ENCODE data around the gene CPAMD8. TPM values are rescaled to one million over a fixed set of nuclear protein-coding genes. Genes with fewer than 3 reads are reported as not detected.

The CPAMD8 gene
- total and polyA plus RNA-seq, 10 of the 15 experiments (the other 5 are each of a cell fraction or from before 2014, with no cell fraction given): 0.12 to 0.97 (median 0.25) TPM; not detected in 3

DNA sequence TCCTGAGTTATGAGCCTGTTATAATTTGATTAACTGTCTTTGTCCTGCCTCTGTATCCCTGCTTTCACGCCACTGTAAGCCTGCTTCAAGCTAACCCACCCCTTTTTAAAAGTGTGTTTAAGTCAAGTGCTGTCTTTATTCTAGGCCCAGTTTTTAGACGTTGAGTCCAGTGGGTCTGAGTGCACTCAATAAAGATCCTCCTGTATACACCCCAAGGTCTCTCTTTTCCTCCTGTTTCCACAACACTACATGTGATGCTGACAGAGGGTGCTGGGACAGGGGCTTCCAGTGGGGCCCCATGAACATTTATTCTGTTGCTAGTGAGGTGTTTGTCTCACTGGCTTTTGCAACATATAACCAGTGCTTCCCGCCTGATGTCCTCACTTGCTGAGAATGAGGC, 144.5 kb downstream of the CPAMD8 start (continued):
- TF ChIP-seq NFYB (IDR thresholded peaks at IDR 0.05; ENCODE audit: insufficient read depth, low read depth, low read length) (no peak), RUNX3 (IDR thresholded peaks at IDR 0.05; ENCODE audit: low read length) (no peak), TCF3 (IDR thresholded peaks at IDR 0.05; ENCODE audit: borderline replicate concordance, insufficient read depth, low read depth, low read length) (no peak), STAT3 (IDR thresholded peaks at IDR 0.05; ENCODE audit: low read depth, low read length) (no peak), RFX5 (IDR thresholded peaks at IDR 0.05; ENCODE audit: low read depth, low read length) (no peak)

DNA sequence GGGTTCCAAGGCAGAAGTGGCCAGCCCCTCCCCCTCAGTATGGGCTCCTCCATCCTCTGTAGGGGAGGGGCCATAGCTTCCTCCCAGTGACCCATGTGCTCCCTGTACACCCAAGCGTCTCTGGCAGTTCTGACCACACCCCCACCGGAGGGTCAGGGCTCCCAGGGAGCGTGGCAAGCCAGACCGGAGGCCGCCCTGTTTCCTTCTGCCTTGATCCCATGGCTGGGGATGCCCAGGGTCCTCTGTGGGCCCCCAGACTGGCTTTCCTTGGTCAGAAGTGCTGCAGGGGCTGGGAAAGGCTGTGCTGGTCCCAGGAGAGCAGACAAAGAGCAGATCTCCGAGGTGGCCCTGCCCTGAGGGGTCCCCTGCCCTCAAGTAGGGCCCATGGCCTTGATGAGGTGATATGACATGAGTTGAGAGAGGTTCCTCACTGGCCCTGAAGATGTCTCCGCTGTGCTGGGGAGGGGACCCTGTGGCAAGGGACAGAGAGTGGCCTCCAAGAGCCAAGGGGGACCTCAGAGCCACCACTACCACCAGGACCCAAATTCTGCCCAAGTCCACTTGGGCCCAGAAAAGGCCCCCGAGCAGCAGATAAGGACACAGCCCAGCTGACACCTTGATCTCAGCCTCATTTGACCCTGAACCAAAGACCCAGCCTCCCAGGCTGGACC, 145.6 kb downstream of the CPAMD8 start:
- H3K4me3 ChIP-seq: no peak overlapping the region
- POLR2A ChIA-PET: no interaction called here
- CTCF ChIA-PET: no interaction called here
- in situ Hi-C loops (cut with MboI) (no loop called here), intact Hi-C loops (cut with micrococcal nuclease; ENCODE audit: unreplicated experiment) (no loop called here)
- FAIRE-seq (no peak), ATAC-seq (no peak), DNase-seq (ENCODE audit: low read depth, low spot score) (no peak)
- peaks cover 16% of the 10 kb centered on the region; the same call in 2 of the 3 replicates for H3K9me3 ChIP-seq (replicated peaks; ENCODE audit: control insufficient read depth, insufficient read depth, low read length)
- H3K9ac ChIP-seq (ENCODE audit: control insufficient read depth, insufficient read depth, low read length): no peak overlapping the region
- 88% methylated on average over 8 of the region's 8 CpGs for WGBS (ENCODE audit: insufficient coverage, insufficient replicate concordance, low lambda C conversion rate, missing lambda C conversion rate)
- peaks cover 3 to 30% of the 10 kb centered on the region in 2 experiments for H3K36me3 ChIP-seq (ENCODE audit: control insufficient read depth in 2 of 2, insufficient read depth in 2 of 2, low read length in 1 of 2)
- no peaks in the 10 kb centered on the region for H3K27me3 ChIP-seq (replicated peaks in 1 of 2; ENCODE audit: control insufficient read depth in 2 of 2, insufficient read depth in 2 of 2, low read length in 1 of 2)
- TF ChIP-seq, protein P1, sequence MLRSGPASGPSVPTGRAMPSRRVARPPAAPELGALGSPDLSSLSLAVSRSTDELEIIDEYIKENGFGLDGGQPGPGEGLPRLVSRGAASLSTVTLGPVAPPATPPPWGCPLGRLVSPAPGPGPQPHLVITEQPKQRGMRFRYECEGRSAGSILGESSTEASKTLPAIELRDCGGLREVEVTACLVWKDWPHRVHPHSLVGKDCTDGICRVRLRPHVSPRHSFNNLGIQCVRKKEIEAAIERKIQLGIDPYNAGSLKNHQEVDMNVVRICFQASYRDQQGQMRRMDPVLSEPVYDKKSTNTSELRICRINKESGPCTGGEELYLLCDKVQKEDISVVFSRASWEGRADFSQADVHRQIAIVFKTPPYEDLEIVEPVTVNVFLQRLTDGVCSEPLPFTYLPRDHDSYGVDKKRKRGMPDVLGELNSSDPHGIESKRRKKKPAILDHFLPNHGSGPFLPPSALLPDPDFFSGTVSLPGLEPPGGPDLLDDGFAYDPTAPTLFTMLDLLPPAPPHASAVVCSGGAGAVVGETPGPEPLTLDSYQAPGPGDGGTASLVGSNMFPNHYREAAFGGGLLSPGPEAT (IDR thresholded peaks at IDR 0.05; ENCODE audit: low read depth): no peak
- TF ChIP-seq, protein P2, sequence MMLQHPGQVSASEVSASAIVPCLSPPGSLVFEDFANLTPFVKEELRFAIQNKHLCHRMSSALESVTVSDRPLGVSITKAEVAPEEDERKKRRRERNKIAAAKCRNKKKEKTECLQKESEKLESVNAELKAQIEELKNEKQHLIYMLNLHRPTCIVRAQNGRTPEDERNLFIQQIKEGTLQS (IDR thresholded peaks at IDR 0.05; ENCODE audit: borderline replicate concordance, extremely low read depth, low read depth, low read length): no peak
- no peak for TF ChIP-seq YY1 (IDR thresholded peaks at IDR 0.05; ENCODE audit: low read depth, low read length)
- TF ChIP-seq HDAC6 (IDR thresholded peaks at IDR 0.05; ENCODE audit: unreplicated experiment): no peak
- TF ChIP-seq GABPA (IDR thresholded peaks at IDR 0.05; ENCODE audit: low read depth): no peak
- TF ChIP-seq, protein P3, sequence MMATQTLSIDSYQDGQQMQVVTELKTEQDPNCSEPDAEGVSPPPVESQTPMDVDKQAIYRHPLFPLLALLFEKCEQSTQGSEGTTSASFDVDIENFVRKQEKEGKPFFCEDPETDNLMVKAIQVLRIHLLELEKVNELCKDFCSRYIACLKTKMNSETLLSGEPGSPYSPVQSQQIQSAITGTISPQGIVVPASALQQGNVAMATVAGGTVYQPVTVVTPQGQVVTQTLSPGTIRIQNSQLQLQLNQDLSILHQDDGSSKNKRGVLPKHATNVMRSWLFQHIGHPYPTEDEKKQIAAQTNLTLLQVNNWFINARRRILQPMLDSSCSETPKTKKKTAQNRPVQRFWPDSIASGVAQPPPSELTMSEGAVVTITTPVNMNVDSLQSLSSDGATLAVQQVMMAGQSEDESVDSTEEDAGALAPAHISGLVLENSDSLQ (IDR thresholded peaks at IDR 0.05): no peak
- TF ChIP-seq JUNB (IDR thresholded peaks at IDR 0.05): no peak
- no peak for TF ChIP-seq NR2C2 (IDR thresholded peaks at IDR 0.05; ENCODE audit: borderline replicate concordance, control insufficient read depth, insufficient read length, low read depth)
- no peak for TF ChIP-seq RELA (IDR thresholded peaks at IDR 0.05; ENCODE audit: borderline replicate concordance, partially characterized antibody)
- no peak for TF ChIP-seq EP300 (IDR thresholded peaks at IDR 0.05; ENCODE audit: borderline replicate concordance in 1 of 2, control insufficient read depth in 1 of 2, low read depth in 2 of 2, low read length in 2 of 2)
- TF ChIP-seq ZBED1 (IDR thresholded peaks at IDR 0.05; ENCODE audit: borderline replicate concordance): no peak
- BruUV-seq (replicated peaks): no TSS peak
- no peaks in the 10 kb centered on the region for H4K20me1 ChIP-seq (ENCODE audit: control insufficient read depth, insufficient read depth)
- H3K27ac ChIP-seq (ENCODE audit: control insufficient read depth, insufficient read depth): no peak overlapping the region
- SMC1A ChIA-PET (ENCODE audit: uncharacterized antibody, unreplicated experiment): no interaction called here
- H3K4me2 ChIP-seq (ENCODE audit: control insufficient read depth, insufficient read depth): no peak overlapping the region
- peaks cover 6% of the 10 kb centered on the region for H3K4me1 ChIP-seq (ENCODE audit: control insufficient read depth, insufficient read depth, low read length)
- RAD21 ChIA-PET (ENCODE audit: unreplicated experiment): no interaction called here
- H2AFZ ChIP-seq (ENCODE audit: control insufficient read depth, low read depth, low read length): no peak overlapping the region
- H3K79me2 ChIP-seq (ENCODE audit: control insufficient read depth, insufficient read depth, low read length): no peaks in the 10 kb centered on the region

Measured in GM12878 (cell line).